Measurements from ENCODE around the gene DMD.

Gene DMD

GRCh38 chrX:31091819-31092218 is 2119.5 kb downstream of the DMD start:
- no peak overlapping the region for H3K27ac ChIP-seq (ENCODE audit: low read depth, low read length)
- H3K79me2 ChIP-seq (ENCODE audit: control insufficient read depth, insufficient read depth, low read length, unreplicated experiment) = no peaks in the 10 kb centered on the region
- no peaks in the 10 kb centered on the region for H3K36me3 ChIP-seq (ENCODE audit: insufficient read depth, low read length)
- no peak overlapping the region for H2AFZ ChIP-seq (ENCODE audit: low read length, unreplicated experiment)
- H3K27me3 ChIP-seq (ENCODE audit: insufficient read depth, low read length) = 0 out of 2 replicates have a peak, but pooled peaks cover 6% of the 10 kb centered on the region
- H3K4me1 ChIP-seq (ENCODE audit: control insufficient read depth, insufficient read depth, low read length, unreplicated experiment) = no peaks in the 10 kb centered on the region
- no peak overlapping the region for H3K4me3 ChIP-seq (ENCODE audit: low read depth, low read length)

- Histone ChIP-seq H3K79me2 (ENCODE audit: control insufficient read depth, insufficient read depth, low read length, unreplicated experiment) (no peaks in the 10 kb centered on the region), H3K36me3 (ENCODE audit: insufficient read depth, low read length) (no peaks in the 10 kb centered on the region), H3K4me3 (ENCODE audit: low read depth, low read length) (no peak overlapping the region), H3K27me3 (ENCODE audit: insufficient read depth, low read length) (no peaks in the 10 kb centered on the region), H3K27ac (ENCODE audit: low read depth, low read length) (no peak overlapping the region), H2AFZ (ENCODE audit: low read length, unreplicated experiment) (no peak overlapping the region), H3K4me1 (ENCODE audit: control insufficient read depth, insufficient read depth, low read length, unreplicated experiment) (no peaks in the 10 kb centered on the region)
Observed at GRCh38 chrX:31074522-31074921, 2136.8 kb downstream of the DMD start.

GRCh38 chrX:31071725-31072124 is 2139.6 kb downstream of the DMD start, which contains the start of gene FTHL17:
FTHL17 (minus strand) TSS chrX:31072041; CDS start chrX:31071953, 88 bp downstream.
- no peaks in the 10 kb centered on the region for H3K79me2 ChIP-seq (ENCODE audit: control insufficient read depth, insufficient read depth, low read length, unreplicated experiment)
- H3K4me3 ChIP-seq (ENCODE audit: low read depth, low read length) = no peak within 1 kb of the TSS
- H3K27me3 ChIP-seq (ENCODE audit: insufficient read depth, low read length) = no peaks in the 10 kb centered on the region
- no peak within 1 kb of the TSS for H2AFZ ChIP-seq (ENCODE audit: low read length, unreplicated experiment)
- H3K4me1 ChIP-seq (ENCODE audit: control insufficient read depth, insufficient read depth, low read length, unreplicated experiment) = no peaks in the 10 kb centered on the region
- H3K27ac ChIP-seq (ENCODE audit: low read depth, low read length) = no peak within 1 kb of the TSS
- no peaks in the 10 kb centered on the region for H3K36me3 ChIP-seq (ENCODE audit: insufficient read depth, low read length)

GRCh38 chrX:31071262-31071661 is 2140.1 kb downstream of the DMD start:
- Histone ChIP-seq H3K27ac (ENCODE audit: low read depth, low read length) (no peak overlapping the region), H3K27me3 (ENCODE audit: insufficient read depth, low read length) (no peaks in the 10 kb centered on the region), H3K4me1 (ENCODE audit: control insufficient read depth, insufficient read depth, low read length, unreplicated experiment) (no peaks in the 10 kb centered on the region), H3K79me2 (ENCODE audit: control insufficient read depth, insufficient read depth, low read length, unreplicated experiment) (no peaks in the 10 kb centered on the region), H3K36me3 (ENCODE audit: insufficient read depth, low read length) (no peaks in the 10 kb centered on the region), H2AFZ (ENCODE audit: low read length, unreplicated experiment) (no peak overlapping the region), H3K4me3 (ENCODE audit: low read depth, low read length) (no peak overlapping the region)

- no peaks in the 10 kb centered on the region for H3K27me3 ChIP-seq (ENCODE audit: insufficient read depth, low read length)
- H3K79me2 ChIP-seq (ENCODE audit: control insufficient read depth, insufficient read depth, low read length, unreplicated experiment) = no peaks in the 10 kb centered on the region
- H3K27ac ChIP-seq (ENCODE audit: low read depth, low read length) = no peak overlapping the region
- no peak overlapping the region for H2AFZ ChIP-seq (ENCODE audit: low read length, unreplicated experiment)
- no peaks in the 10 kb centered on the region for H3K36me3 ChIP-seq (ENCODE audit: insufficient read depth, low read length)
- no peak overlapping the region for H3K4me3 ChIP-seq (ENCODE audit: low read depth, low read length)
- no peaks in the 10 kb centered on the region for H3K4me1 ChIP-seq (ENCODE audit: control insufficient read depth, insufficient read depth, low read length, unreplicated experiment)
Observed at GRCh38 chrX:31070057-31070468, 2141.3 kb downstream of the DMD start.
